ENCODE measurements around the gene OR56A5.

OR56A5 gene

DNA sequence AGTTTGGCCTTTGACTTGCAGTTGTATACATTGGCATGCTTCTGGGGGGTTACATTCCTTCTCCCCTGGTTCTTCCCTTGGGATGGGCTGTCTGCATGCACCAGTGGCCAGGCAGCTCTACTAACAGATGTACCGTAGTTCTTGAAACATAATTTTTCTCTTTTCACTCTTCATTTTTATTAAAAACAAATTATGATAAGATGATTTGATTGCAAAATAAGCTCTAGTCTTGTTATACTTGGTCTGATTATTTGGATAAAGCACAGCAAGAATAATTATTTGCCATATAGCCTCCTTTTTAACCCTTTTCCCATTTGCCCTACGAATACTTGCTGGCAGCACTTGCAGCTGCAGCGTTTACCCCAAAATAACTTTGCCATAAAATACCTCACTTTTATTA, 12.7 kb downstream of the OR56A5 start:
- Mint-ChIP-seq H3K36me3 (no peaks in the 10 kb centered on the region), H3K4me3 (no peak overlapping the region), H3K9me3 (no peaks in the 10 kb centered on the region), H3K4me1 (no peaks in the 10 kb centered on the region), H3K27ac (no peak overlapping the region)
- ATAC-seq (no peak), DNase-seq (ENCODE audit: low spot score in 2 of 2) (no peak)

- no peak for ATAC-seq
- Mint-ChIP-seq H3K4me1 (no peaks in the 10 kb centered on the region), H3K9me3 (no peaks in the 10 kb centered on the region)
Measured at GRCh38 chr11:5941951-5942350, 26.3 kb downstream of the OR56A5 start, which contains the start of gene OR56A3. Gene OR56A3 (plus strand): TSS chr11:5942251. CDS start chr11:5947347, 5,096 bp downstream.

GRCh38 chr11:5940748-5941147, 27.5 kb downstream of the OR56A5 start:
- DNase-seq (ENCODE audit: low spot score in 2 of 2), result no peak
- Mint-ChIP-seq H3K4me3 (no peak overlapping the region), H3K9me3 (no peaks in the 10 kb centered on the region), H3K36me3 (no peaks in the 10 kb centered on the region), H3K4me1 (no peaks in the 10 kb centered on the region), H3K27ac (no peak overlapping the region)
- ATAC-seq, result no peak

More at GRCh38 chr11:5941951-5942350, 26.3 kb downstream of the OR56A5 start, which contains the start of gene OR56A3:
- DNase-seq (ENCODE audit: low spot score in 2 of 2), result no peak
- no peak within 1 kb of the TSS for H3K4me3 Mint-ChIP-seq
- H3K36me3 Mint-ChIP-seq, result no peaks in the 10 kb centered on the region
- no peak within 1 kb of the TSS for H3K27ac Mint-ChIP-seq

- ATAC-seq (no peak), DNase-seq (ENCODE audit: low spot score in 2 of 2) (no peak)
- no peaks in the 10 kb centered on the region for H3K9me3 Mint-ChIP-seq
- H3K36me3 Mint-ChIP-seq, result no peaks in the 10 kb centered on the region
- H3K4me1 Mint-ChIP-seq, result no peaks in the 10 kb centered on the region
- no peak overlapping the region for H3K27ac Mint-ChIP-seq
- no peak overlapping the region for H3K4me3 Mint-ChIP-seq
Measured at GRCh38 chr11:5938603-5938965, 29.7 kb downstream of the OR56A5 start.

GRCh38 chr11:5937868-5938602, 30.3 kb downstream of the OR56A5 start:
- no peak overlapping the region for H3K27ac Mint-ChIP-seq
- no peak overlapping the region for H3K4me3 Mint-ChIP-seq
- no peaks in the 10 kb centered on the region for H3K36me3 Mint-ChIP-seq
- no peaks in the 10 kb centered on the region for H3K4me1 Mint-ChIP-seq
- H3K9me3 Mint-ChIP-seq, result no peaks in the 10 kb centered on the region
- ATAC-seq (no peak), DNase-seq (ENCODE audit: low spot score in 2 of 2) (no peak)

GRCh38 chr11:5933116-5933515, 35.2 kb downstream of the OR56A5 start:
- H3K4me3 Mint-ChIP-seq, result no peak overlapping the region
- H3K27ac Mint-ChIP-seq, result no peak overlapping the region
- ATAC-seq, result no peak
- no peaks in the 10 kb centered on the region for H3K36me3 Mint-ChIP-seq
- peaks cover 9% of the 10 kb centered on the region for H3K9me3 Mint-ChIP-seq
- no peak for DNase-seq (ENCODE audit: low spot score in 2 of 2)
- H3K4me1 Mint-ChIP-seq, result no peaks in the 10 kb centered on the region

DNA sequence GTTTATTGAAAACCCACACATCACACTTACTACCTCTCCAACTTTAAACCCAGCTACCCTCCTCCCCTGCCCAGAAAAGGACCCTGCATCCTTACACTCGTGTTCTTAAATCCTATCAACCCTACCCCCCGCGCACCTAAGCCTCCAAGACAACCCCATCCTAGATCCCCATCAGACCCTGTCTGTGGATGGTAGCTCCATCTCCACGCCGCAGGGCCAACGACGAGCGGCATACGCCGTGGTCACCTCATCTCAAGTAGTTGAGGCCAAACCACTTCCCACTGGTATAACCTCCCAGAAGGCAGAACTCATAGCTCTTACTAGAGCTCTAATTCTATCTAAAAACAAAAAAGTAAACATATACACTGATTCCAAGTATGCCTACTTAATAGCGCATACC, 35.6 kb downstream of the OR56A5 start:
- Mint-ChIP-seq H3K9me3 (peaks cover 9% of the 10 kb centered on the region), H3K36me3 (no peaks in the 10 kb centered on the region), H3K4me1 (no peaks in the 10 kb centered on the region), H3K27ac (no peak overlapping the region), H3K4me3 (no peak overlapping the region)
- DNase-seq (ENCODE audit: low spot score in 2 of 2) (no peak), ATAC-seq (no peak)

GRCh38 chr11:5931061-5931460, 37.2 kb downstream of the OR56A5 start:
- Mint-ChIP-seq H3K4me1 (no peaks in the 10 kb centered on the region), H3K4me3 (no peak overlapping the region), H3K27ac (no peak overlapping the region), H3K9me3 (peaks cover 9% of the 10 kb centered on the region), H3K36me3 (no peaks in the 10 kb centered on the region)
- ATAC-seq, result no peak
- DNase-seq (ENCODE audit: low spot score in 2 of 2), result no peak

DNA sequence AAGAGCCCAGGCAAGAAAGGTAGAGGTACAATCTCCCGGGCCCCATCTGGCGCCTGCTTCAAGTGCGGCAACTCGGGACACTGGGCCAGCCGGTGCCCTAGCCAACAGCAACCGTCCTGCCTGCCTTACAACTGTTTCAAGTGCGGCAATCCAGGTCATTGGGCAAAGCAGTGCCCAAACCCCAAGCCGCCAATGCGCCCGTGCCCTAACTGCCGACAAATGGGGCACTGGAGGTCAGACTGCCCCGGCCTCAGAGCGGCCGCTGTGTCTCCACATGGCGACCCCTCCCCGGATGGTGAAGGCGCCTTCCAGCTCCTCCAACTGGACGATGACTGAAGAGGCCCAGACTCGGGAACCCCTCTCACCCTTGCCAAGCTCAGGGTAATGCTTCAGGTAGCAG, 37.7 kb downstream of the OR56A5 start:
- no peak overlapping the region for H3K27ac Mint-ChIP-seq
- no peak for ATAC-seq
- no peak overlapping the region for H3K4me3 Mint-ChIP-seq

GRCh38 chr11:5929571-5930368, 38.5 kb downstream of the OR56A5 start:
- Mint-ChIP-seq H3K4me3 (no peak overlapping the region), H3K9me3 (peaks cover 9% of the 10 kb centered on the region), H3K4me1 (no peaks in the 10 kb centered on the region), H3K27ac (no peak overlapping the region), H3K36me3 (no peaks in the 10 kb centered on the region)
- ATAC-seq, result no peak
- no peak for DNase-seq (ENCODE audit: low spot score in 2 of 2)

More for the DNA sequence above, 37.7 kb downstream of the OR56A5 start:
- Mint-ChIP-seq H3K9me3 (peaks cover 9% of the 10 kb centered on the region), H3K4me1 (no peaks in the 10 kb centered on the region), H3K36me3 (no peaks in the 10 kb centered on the region)
- DNase-seq (ENCODE audit: low spot score in 2 of 2), result no peak

DNA sequence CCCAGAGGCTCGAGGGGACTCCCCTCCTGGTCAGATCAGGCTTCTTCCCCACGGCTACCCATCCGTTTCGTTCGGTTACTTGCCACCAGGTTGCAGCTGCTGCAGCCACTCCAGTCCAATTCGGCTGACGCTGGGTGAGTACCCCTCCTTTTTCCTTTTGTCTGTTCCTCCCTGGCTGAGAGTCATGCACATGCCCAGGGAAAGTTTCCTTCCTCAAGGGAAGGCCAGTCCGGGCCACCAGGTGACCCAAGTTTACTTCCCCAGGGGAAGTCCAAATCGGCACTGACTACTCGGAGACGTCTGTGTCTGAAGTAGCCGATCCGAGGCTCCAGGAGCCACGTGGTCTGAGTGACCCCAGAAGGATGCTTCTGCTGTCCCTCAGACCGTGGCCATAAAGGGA, 39.5 kb downstream of the OR56A5 start:
- H3K27ac Mint-ChIP-seq, result no peak overlapping the region
- DNase-seq (ENCODE audit: low spot score in 2 of 2), result no peak
- no peaks in the 10 kb centered on the region for H3K4me1 Mint-ChIP-seq
- H3K4me3 Mint-ChIP-seq, result no peak overlapping the region
- no peaks in the 10 kb centered on the region for H3K36me3 Mint-ChIP-seq
- no peak for ATAC-seq
- H3K9me3 Mint-ChIP-seq, result peaks cover 9% of the 10 kb centered on the region

DNA sequence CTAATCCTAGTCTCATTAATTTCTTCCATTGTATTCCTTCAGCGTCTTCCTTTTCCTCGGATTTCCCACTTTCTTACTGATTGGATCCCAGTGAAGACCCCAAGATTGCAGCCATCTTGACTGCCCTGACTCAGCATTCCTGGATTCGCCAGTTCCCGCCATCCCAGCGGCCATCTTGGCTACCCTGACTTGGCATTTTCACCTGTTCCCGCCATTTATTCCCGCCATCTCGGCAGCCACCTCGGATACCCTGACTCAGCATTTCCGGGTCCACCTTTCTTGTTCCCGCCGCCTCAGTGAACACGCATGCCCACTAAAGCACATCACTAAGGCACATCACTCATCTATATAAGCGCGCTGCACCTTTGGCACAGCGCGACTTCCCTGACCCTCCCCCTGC, 40.0 kb downstream of the OR56A5 start:
- Mint-ChIP-seq H3K4me1 (no peaks in the 10 kb centered on the region), H3K27ac (no peak overlapping the region), H3K9me3 (peaks cover 9% of the 10 kb centered on the region), H3K4me3 (no peak overlapping the region), H3K36me3 (no peaks in the 10 kb centered on the region)
- no peak for ATAC-seq
- DNase-seq (ENCODE audit: low spot score in 2 of 2), result no peak

GRCh38 chr11:5923794-5924193, 44.5 kb downstream of the OR56A5 start:
- DNase-seq (ENCODE audit: low spot score in 2 of 2) (no peak), ATAC-seq (no peak)
- H3K4me1 Mint-ChIP-seq, result no peaks in the 10 kb centered on the region
- H3K36me3 Mint-ChIP-seq, result no peaks in the 10 kb centered on the region
- H3K9me3 Mint-ChIP-seq, result peaks cover 9% of the 10 kb centered on the region
- no peak overlapping the region for H3K4me3 Mint-ChIP-seq
- no peak overlapping the region for H3K27ac Mint-ChIP-seq

GRCh38 chr11:5923427-5923776, 44.9 kb downstream of the OR56A5 start:
- no peak overlapping the region for H3K4me3 Mint-ChIP-seq
- H3K4me1 Mint-ChIP-seq, result no peaks in the 10 kb centered on the region
- peak; percentile 47 for ATAC-seq
- DNase-seq (ENCODE audit: low spot score in 2 of 2), result no peak
- H3K9me3 Mint-ChIP-seq, result peaks cover 5% of the 10 kb centered on the region
- H3K27ac Mint-ChIP-seq, result no peak overlapping the region
- H3K36me3 Mint-ChIP-seq, result no peaks in the 10 kb centered on the region

DNA sequence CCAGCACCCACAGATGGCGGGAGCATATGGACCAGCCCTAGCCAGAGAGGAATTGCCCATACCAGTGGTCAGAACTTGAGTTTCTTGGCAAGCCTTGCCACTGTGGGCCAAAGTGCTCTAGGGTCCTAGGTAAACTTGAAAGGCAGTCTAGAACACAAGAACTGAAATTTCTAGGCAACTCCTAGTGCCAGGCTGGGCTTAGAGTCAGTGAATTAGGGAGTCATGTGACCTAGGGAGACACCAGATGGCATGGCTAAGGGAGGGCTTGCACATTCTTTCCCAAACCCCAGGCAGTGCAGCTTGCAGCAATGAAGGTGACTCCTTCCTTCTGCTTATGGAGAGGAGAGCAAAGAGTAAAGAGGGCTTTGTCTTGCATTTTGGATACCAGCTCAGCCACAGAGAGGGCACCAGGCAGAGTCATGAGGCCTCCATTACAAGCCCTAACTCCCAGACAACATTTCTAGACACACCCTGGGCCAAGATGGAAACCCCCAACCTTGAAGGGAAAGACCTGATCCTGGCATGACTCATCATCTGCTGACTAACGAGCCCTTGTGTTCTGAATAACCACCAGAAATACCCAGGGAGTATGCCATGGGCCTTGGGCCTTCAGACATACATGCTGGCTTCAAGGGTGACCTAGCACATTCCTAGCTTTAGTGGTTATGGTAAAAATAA, 45.4 kb downstream of the OR56A5 start:
- no peak overlapping the region for H3K27ac Mint-ChIP-seq
- H3K4me1 Mint-ChIP-seq, result no peaks in the 10 kb centered on the region
- peak; percentile 94 for ATAC-seq
- H3K36me3 Mint-ChIP-seq, result no peaks in the 10 kb centered on the region
- DNase-seq (ENCODE audit: low spot score in 2 of 2), result no peak
- H3K9me3 Mint-ChIP-seq, result peaks cover 3% of the 10 kb centered on the region
- H3K4me3 Mint-ChIP-seq, result no peak overlapping the region

All from stimulated activated effector memory CD8-positive, alpha-beta T cell treated with anti-CD3 and anti-CD28 coated beads, Interleukin-12 subunit alpha, Interleukin-12 subunit beta, amount 100 ng/mL, for 72 hours (primary cell).